HepG2 (cell line): ENCODE data around the gene CNP.

Experiments used
- CTCF ChIP-seq: sonication (generic); formaldehyde crosslinking; IDR thresholded peaks from 2 replicates; pipeline ENCODE4 v1.5.0; 2020; ENCODE audit warnings: mild to moderate bottlenecking, missing genetic modification reagents, moderate library complexity
- GABPB1 ChIP-seq: IDR thresholded peaks from 2 replicates; pipeline ENCODE4 v1.6.1; 2016; ENCODE audit warnings: mild to moderate bottlenecking, missing genetic modification reagents, moderate library complexity, missing compliant biosample characterization

GRCh38 chr17:41928693-41929251 is 37.8 kb upstream of the CNP start:
- TF ChIP-seq CTCF (no peak), GABPB1 (CRISPR knock-in tag) (no peak)
